Measurements from ENCODE around the gene TMEM222. TPM values are rescaled to one million over a fixed set of nuclear protein-coding genes. Genes with fewer than 3 reads are reported as not detected.
A peak's percentile ranks its signal among the peaks of the same experiment; 100 is the strongest.
"Not testable (repeated sequence)": the region's sequence is repeated elsewhere in the genome, so short reads cannot be mapped to it uniquely, and the experiment has no call there.

Gene TMEM222, protein sequence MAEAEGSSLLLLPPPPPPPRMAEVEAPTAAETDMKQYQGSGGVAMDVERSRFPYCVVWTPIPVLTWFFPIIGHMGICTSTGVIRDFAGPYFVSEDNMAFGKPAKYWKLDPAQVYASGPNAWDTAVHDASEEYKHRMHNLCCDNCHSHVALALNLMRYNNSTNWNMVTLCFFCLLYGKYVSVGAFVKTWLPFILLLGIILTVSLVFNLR
- total RNA-seq (2014; rRNA removed; shearing (Covaris generic); ENCODE audit: low replicate concordance) = 34.8 and 36.0 TPM in 2 replicates

DNA sequence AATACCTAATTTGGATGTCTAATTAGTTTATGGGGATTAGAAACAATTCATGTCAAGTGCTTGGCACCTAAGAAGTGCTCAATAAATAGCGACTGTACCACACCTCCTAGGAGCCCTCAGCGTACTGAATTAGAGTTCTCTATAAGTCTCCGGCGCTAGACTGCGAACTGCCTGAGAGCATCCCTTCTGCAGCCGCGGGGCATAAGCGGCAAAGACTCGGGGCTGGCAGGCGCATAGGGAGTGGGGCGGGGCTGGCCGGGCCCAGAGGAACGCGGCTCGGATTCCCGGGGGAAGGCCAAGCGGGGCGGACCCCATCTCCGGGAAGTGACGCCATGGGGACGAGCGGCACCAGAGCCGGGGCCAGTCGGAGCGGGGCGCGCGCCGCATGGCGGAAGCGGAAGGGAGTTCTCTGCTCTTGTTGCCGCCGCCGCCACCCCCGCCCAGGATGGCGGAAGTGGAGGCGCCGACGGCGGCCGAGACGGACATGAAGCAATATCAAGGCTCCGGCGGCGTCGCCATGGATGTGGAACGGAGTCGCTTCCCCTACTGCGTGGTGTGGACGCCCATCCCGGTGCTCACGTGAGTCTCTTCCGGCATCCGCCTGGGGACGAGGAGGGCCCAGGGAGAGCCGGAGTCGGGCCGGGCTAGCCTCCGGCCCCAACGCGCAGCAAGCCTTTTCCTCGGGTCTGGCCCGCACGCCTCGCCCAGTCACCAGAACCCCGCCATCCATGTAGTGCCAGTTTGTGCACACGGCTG is at the start of gene TMEM222:
Gene TMEM222 (plus strand): TSS at position 351 of the 756 bp plus-strand sequence. CDS start 35 bp downstream, at position 386.
- peak; percentile 93 for DNase-seq (ENCODE audit: low read depth)
- in situ Hi-C loops (cut with HindIII; ENCODE audit: low pct_unique_long_range_greater_than_20kb, low sequenced_read_pairs) = no loop called here

DNA sequence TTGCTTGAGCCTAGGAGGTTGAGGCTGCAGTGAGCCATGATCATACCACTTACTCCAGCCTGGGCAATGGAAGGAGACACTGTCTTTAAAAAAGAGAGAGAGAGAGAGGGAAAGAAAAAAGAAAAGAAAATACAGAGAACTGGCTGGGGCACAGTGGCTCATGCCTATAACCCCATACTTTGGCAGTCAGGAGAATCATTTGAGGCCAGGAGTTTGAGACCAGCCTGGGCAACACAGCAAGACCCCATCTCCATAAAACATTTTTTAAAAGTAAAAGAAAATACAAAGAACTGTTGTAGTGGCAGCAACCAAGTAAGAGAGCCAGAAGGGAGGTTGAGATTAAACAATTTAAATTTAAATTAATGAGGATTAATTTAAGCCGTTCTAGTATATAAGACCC is 47.8 kb upstream of the TMEM222 start:
- in situ Hi-C loops (cut with HindIII; ENCODE audit: low pct_unique_long_range_greater_than_20kb, low sequenced_read_pairs) = no loop called here

DNA sequence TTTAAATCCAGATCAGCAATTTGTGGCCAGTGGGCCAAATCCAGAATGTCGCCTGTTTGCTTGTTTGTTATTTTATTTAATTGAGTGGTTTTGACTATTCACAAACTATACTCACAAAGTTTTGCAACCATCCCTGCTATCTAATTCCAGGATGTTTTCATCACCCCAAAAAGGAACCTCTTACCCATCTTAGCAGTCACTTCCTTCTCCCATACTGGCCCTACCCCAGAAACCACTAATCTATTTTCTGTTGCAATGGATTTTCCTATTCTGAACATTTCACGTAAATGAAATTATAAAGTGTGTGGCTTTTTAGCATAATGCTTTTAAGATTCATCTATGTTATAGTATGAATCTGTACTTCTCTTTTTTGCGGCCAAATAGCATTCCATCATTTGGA is 46.3 kb upstream of the TMEM222 start:
- DNase-seq (ENCODE audit: low read depth) = no peak
- in situ Hi-C loops (cut with HindIII; ENCODE audit: low pct_unique_long_range_greater_than_20kb, low sequenced_read_pairs) = no loop called here

More for the DNA sequence above, 47.8 kb upstream of the TMEM222 start:
- DNase-seq (ENCODE audit: low read depth) = no peak

DNA sequence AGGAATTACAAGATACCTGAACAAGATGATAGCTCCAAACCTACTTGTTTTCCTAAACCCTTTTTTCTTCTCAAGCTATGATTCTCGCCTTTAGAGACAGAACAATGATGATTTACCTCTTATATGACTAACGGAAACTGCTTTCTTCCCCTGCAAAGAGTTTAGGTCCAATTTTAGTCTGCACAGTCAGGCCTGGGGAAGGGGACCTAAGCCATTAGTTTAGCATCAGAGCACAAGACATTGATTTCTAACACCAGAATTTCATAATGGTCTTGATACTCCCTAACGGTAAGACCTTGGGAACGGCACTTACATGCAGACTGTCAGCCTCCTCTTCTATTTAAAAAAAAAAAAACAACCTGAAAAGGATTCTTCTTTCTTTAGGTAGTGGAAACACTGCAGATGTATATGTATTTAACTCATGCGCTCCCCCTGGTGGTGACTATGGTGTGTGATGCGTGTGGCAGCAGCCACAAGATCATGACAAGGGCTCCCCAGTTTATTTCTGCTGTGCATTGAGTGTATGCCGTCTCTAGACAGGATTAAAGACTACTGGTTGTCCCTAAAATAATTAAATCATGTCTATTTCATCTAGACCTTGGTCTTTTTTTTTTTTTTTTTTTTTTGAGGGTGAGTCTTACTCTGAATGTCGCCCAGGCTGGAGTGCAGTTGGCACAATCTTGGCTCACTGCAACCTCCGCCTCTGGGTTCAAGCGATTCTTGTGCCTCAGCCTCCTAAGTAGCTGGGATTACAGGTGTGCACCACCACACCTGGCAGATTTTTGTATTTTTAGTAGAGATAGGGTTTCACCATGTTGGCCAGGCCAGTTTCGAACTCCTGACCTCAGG is 37.3 kb upstream of the TMEM222 start:
- peak; percentile 47 for DNase-seq (ENCODE audit: low read depth)
- in situ Hi-C loops (cut with HindIII; ENCODE audit: low pct_unique_long_range_greater_than_20kb, low sequenced_read_pairs) = no loop called here

DNA sequence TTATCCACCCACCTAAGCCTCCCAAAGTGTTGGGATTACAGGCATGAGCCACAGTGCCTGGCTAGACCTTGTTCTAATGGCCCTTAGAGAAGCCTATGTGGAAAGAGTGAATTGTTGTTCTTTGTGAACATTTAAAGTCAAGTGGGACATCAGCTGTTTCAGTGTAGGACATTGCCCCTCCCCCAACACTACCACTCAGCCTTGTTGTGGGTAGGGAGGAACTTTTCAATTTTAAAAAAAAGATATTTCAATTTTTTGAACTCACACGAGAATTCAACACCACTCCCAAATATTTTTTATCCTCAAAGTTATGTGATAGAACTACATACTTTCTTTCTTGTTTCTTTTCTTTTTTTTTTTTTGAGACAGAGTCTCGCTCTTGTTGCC is 36.7 kb upstream of the TMEM222 start:
- DNase-seq (ENCODE audit: low read depth) = no peak
- in situ Hi-C loops (cut with HindIII; ENCODE audit: low pct_unique_long_range_greater_than_20kb, low sequenced_read_pairs) = no loop called here

DNA sequence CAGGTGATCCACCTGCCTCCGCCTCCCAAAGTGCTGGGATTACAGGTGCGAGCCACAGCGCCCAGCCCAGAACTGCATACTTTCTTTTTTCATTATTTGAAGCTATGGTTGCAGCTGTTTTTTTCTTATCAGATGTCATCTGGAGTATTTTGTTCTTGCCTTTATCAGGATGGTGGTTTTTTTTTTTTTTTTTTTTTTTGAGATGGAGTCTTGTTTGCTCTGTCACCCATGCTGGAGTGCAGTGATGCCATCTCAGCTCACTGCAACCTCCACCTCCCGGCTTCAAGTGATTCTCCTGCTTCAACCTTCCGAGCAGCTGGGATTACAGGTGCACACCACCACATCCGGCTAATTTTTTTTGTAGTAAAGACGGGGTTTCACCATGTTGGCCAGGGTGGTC is 36.1 kb upstream of the TMEM222 start:
- DNase-seq (ENCODE audit: low read depth); in situ Hi-C loops (cut with HindIII; ENCODE audit: low pct_unique_long_range_greater_than_20kb, low sequenced_read_pairs): not testable (repeated sequence)

DNA sequence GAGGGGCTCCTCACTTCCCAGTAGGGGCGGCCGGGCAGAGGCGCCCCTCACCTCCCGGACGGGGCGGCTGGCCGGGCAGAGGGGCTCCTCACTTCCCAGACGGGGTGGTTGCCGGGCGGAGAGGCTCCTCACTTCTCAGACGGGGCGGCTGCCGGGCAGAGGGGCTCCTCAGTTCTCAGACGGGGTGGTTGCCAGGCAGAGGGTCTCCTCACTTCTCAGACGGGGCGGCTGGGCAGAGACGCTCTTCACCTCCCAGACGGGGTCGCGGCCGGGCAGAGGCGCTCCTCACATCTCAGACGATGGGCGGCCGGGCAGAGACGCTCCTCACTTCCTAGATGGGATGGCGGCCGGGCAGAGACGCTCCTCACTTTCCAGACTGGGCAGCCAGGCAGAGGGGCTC is 32.8 kb upstream of the TMEM222 start:
- in situ Hi-C loops (cut with HindIII; ENCODE audit: low pct_unique_long_range_greater_than_20kb, low sequenced_read_pairs); DNase-seq (ENCODE audit: low read depth): not testable (repeated sequence)

DNA sequence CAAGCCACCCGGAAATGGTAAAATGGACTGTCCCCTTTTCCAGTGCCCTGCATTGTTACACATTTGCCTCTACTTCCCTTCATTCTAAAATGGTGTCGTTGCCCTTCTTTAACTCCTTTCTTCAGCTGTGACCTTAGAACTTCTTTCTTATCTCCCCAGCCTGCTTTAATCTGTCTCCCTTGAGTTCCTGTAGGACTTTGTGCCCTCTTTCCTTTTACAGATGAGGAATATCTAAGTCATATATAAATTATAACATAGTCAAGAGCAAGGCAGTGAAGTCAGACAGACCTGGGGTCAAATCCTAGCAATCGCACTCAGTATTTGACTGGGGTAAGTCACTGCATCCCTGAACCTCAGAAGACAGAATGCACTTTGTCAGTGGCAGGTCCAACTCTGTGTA is 31.4 kb upstream of the TMEM222 start:
- in situ Hi-C loops (cut with HindIII; ENCODE audit: low pct_unique_long_range_greater_than_20kb, low sequenced_read_pairs) = no loop called here
- no peak for DNase-seq (ENCODE audit: low read depth)

DNA sequence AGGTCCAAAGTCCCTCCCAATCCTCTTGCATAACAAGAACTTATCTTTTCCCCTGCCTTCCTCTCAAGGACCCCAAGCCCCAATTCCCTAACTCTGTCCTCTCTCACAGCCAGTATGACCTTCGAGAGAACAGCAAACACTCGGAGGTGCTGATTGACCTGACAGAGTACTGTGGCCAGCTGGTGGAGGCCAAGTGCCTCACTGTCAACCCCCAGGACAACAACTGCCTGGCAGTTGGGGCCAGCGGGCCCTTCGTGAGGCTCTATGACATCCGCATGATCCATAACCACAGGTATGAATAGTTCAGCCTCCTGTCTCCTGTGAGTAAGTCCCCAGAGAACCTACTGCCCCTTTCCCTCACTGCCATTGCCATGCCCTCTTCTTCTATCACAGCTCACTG is 29.9 kb upstream of the TMEM222 start:
- no peak for DNase-seq (ENCODE audit: low read depth)
- in situ Hi-C loops (cut with HindIII; ENCODE audit: low pct_unique_long_range_greater_than_20kb, low sequenced_read_pairs) = no loop called here

DNA sequence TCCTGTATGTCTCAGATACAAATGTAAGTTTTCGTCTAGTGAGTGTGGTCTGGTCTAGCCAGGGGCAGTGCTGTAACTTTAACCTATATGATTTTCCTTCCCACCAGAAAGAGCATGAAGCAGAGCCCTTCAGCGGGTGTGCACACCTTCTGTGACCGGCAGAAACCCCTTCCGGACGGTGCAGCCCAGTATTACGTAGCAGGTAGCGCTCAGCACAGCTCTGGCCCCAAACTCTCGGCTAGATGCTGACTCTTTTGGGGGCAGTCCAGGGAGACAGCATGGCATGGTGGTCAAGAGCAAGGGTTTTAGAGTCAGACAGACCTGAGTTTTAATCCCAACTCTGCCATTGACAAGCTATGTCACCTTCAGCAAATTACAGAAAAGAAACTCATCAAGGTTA is 28.0 kb upstream of the TMEM222 start:
- DNase-seq (ENCODE audit: low read depth) = no peak
- in situ Hi-C loops (cut with HindIII; ENCODE audit: low pct_unique_long_range_greater_than_20kb, low sequenced_read_pairs) = no loop called here

DNA sequence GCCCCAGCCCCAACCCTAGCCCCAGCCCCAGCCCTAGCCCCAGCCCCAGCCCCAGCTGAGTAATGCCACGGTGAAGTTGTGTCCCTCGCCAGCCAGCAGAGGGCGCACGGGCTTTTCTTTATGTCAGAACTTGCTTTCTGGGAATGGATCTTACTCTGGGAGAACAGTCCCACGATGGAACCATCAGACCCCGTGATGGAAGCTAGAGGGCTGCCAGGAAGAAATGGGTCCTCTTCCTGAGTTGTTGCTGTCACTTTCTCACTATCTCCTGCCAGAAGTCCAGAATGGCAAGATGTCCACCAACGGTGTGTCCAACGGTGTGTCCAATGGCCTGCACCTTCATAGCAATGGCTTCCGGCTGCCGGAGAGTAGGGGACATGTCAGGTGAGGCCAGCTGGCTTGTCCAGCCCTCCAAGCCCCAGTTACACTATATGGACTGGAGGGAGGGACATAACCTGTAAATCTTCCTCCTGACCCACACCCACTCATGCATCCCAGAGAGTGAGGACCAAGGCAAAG is 25.1 kb upstream of the TMEM222 start:
- in situ Hi-C loops (cut with HindIII; ENCODE audit: low pct_unique_long_range_greater_than_20kb, low sequenced_read_pairs) = no loop called here
- peak; percentile 21 for DNase-seq (ENCODE audit: low read depth)

DNA sequence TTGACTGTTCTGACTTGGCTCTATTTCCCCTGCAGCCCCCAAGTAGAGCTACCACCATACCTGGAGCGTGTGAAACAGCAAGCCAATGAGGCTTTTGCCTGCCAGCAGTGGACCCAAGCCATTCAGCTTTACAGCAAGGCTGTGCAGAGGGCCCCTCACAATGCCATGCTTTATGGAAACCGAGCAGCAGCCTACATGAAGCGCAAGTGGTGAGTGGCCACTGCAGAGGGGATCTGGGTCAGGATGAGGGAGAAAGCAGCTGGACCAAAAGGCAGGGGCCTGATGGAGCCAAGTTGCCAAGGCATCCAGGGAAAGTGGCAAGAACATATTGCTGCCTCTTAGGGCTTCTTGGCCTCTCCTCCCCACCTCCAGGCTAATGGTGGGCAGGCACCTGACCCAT is 24.1 kb upstream of the TMEM222 start:
- in situ Hi-C loops (cut with HindIII; ENCODE audit: low pct_unique_long_range_greater_than_20kb, low sequenced_read_pairs) = no loop called here
- no peak for DNase-seq (ENCODE audit: low read depth)

DNA sequence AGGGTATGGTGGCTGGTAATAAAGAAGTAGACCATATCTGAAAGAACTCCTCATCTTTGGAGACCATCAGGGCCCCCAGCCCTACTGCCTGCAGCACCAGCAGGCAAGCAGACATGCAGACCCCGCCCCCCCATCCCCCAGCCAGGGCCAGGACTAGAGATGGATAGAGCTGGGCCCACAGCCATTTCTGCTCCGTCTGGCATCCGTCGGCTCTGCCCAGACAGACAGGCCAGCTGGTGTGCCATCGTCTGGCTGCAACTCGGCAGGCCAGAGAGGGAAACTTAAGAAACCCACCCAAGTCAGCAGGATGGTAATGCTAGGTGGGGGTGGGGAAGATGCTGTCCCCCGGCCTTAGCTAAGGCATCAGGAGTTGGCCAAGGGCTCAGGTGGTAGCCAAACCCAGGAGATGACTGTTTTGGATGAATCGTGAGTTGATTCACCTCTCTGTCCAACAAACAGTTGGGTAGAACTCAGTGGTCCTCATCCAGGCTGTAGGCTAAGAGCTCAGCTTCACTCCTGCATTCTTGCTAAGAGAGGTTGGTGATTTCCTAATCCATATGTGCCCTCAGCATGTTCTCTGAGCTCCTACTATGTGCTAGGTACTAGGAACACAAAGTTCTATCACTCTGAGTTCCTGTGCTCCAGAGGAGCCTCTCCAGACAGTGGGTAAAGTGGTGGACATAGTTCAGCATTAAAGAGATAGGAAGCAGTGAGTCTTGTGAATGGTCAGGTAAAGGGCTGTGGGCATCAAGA is 23.2 kb upstream of the TMEM222 start:
- in situ Hi-C loops (cut with HindIII; ENCODE audit: low pct_unique_long_range_greater_than_20kb, low sequenced_read_pairs) = no loop called here
- DNase-seq (ENCODE audit: low read depth) = no peak

DNA sequence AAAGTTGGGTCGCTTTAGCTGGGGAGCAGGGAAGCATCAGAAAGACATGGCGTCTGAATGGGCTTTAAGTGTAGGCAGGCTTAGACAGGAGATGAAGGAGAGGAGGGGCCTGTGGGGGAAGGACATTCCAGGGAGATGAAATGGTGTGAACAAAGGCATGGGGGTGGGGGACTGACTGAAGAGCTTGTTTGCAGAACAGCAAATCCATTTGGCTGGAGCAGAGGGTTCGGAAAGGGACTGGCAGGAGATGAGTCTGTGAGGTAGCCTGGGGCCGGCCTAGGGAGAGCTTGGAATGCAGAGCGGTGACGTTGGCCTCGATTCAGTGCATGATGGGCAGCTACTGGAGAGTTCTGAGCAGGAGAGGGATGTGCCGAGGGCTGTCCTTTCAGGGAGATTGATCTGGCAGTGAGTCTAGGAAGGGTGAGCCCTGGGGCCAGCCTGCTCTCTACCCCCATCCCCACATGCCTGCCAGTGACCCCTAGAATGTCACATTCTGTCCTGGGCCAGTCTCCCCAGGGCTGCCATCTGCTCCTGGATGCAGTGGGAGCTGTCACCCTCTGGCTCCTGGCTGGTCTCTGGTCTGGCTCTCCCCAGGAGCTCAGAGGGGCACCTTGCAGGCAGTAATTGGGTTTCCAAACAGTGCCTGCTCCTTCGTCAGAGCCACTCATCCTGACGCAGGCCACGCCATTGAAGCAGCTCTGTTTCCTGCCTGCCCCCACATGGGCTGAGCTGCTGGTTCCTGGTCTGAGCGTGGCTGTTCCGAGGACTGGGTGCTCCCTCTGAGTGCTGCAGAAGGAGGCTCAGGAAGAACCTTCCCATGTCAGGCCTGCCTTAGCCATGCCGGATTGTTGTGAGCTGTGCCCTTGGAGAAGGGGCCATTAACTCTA is 22.3 kb upstream of the TMEM222 start:
- in situ Hi-C loops (cut with HindIII; ENCODE audit: low pct_unique_long_range_greater_than_20kb, low sequenced_read_pairs) = no loop called here
- DNase-seq (ENCODE audit: low read depth) = no peak

DNA sequence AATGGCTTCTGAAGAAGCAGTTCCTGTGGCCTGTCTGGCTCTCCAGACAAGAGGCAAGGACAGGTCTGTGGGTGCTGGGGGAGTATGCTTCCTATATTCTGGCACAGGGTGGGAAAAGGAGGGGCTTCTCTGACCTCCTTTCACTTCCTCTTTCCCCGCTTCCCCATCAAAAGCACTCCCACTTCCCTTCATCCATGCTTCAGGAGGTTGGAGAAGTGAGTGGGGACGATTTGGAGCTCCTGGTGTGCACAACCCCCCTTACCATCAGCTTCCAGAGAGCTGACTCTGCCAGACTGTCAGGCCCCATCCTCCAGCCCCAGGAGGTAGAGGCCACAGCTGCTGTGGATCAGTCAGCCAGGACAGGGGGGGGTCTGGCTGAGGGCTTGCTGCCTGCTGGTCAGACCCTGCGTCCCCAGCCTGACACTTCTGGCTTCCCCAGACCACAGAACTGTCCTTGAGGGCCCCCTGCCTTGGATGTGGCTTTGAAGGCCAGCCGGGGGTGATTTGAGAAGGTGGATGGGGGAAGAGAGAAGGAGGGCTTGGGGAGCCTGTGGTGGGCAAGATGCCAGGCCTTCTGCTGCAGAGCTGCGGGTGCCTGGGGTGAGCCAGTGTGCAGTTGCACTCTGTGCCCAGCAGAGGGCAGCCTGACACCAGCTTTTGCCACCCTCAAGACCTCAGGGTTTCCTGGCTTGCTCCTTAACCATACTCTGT is 21.5 kb upstream of the TMEM222 start:
- peak; percentile 62 for DNase-seq (ENCODE audit: low read depth)
- in situ Hi-C loops (cut with HindIII; ENCODE audit: low pct_unique_long_range_greater_than_20kb, low sequenced_read_pairs) = no loop called here

DNA sequence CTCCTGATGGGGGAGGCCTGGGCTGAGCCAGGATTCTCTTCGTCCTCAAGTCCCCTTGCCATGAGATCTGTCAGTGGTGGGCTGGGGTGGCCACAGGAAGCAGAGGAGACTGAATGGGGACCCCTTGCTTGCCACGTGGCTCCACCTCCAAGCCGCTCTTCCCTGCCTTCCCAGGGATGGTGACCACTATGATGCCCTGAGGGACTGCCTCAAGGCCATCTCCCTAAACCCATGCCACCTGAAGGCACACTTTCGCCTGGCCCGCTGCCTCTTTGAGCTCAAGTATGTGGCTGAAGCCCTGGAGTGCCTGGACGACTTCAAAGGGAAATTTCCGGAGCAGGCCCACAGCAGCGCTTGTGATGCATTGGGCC is 20.9 kb upstream of the TMEM222 start:
- DNase-seq (ENCODE audit: low read depth) = no peak
- in situ Hi-C loops (cut with HindIII; ENCODE audit: low pct_unique_long_range_greater_than_20kb, low sequenced_read_pairs) = no loop called here
